ENCODE measurements around the gene SOX11.

DNA sequence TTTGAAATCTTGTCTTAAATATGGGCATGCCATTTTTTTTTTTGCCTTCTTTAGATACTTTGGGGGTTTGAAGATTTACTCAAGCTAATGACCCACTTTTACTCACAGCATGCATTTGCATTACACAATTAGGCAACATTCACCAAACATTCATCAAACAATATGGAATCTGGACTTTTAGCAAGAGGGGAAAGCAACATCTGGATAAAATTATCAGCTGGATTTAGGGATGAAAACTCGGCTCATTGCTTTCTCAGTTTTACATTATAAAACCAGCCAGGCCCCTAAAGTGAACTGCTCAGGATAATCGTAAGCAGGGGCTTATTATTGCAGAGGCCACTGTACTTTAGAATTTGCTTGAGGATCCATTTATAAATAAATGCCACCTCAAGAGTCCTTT is 44.7 kb downstream of the SOX11 start:
- TF ChIP-seq, protein P1, sequence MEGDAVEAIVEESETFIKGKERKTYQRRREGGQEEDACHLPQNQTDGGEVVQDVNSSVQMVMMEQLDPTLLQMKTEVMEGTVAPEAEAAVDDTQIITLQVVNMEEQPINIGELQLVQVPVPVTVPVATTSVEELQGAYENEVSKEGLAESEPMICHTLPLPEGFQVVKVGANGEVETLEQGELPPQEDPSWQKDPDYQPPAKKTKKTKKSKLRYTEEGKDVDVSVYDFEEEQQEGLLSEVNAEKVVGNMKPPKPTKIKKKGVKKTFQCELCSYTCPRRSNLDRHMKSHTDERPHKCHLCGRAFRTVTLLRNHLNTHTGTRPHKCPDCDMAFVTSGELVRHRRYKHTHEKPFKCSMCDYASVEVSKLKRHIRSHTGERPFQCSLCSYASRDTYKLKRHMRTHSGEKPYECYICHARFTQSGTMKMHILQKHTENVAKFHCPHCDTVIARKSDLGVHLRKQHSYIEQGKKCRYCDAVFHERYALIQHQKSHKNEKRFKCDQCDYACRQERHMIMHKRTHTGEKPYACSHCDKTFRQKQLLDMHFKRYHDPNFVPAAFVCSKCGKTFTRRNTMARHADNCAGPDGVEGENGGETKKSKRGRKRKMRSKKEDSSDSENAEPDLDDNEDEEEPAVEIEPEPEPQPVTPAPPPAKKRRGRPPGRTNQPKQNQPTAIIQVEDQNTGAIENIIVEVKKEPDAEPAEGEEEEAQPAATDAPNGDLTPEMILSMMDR (IDR thresholded peaks at IDR 0.05), result no peak
- TF ChIP-seq ZFX (IDR thresholded peaks at IDR 0.05; ENCODE audit: borderline replicate concordance), result no peak
